ENCODE data around the gene PCMT1.

DNA sequence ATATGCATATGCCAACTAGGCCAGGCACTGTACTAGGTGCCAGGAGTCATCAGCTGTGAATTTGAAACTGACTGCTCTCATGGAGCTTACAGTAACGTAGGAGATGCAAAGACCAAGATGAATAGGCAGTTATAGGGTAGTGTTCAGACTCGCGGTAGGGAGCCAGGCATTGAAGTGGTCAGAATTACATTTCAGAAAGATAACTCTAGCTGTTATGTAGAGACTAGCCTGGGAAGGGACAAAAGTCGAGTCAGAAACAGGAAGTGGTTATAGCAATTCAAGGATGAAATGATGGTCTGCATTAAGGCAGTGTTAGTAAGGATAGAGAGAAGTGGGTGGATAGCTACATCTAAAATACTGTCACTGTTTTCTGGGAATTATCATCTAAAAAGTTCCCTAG lies 56.6 kb downstream of the PCMT1 start:
- TF ChIP-seq, protein P1, sequence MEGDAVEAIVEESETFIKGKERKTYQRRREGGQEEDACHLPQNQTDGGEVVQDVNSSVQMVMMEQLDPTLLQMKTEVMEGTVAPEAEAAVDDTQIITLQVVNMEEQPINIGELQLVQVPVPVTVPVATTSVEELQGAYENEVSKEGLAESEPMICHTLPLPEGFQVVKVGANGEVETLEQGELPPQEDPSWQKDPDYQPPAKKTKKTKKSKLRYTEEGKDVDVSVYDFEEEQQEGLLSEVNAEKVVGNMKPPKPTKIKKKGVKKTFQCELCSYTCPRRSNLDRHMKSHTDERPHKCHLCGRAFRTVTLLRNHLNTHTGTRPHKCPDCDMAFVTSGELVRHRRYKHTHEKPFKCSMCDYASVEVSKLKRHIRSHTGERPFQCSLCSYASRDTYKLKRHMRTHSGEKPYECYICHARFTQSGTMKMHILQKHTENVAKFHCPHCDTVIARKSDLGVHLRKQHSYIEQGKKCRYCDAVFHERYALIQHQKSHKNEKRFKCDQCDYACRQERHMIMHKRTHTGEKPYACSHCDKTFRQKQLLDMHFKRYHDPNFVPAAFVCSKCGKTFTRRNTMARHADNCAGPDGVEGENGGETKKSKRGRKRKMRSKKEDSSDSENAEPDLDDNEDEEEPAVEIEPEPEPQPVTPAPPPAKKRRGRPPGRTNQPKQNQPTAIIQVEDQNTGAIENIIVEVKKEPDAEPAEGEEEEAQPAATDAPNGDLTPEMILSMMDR (IDR thresholded peaks at IDR 0.05): no peak
- no peak for TF ChIP-seq POLR2A (IDR thresholded peaks at IDR 0.05)

All from thyroid gland (tissue), 4 donors.